ENCODE data around the gene TANGO6.

The TANGO6 gene

GRCh38 chr16:69012906-69013305 lies 169.6 kb downstream of the TANGO6 start:
- Histone ChIP-seq H3K9me2 (replicated peaks; ENCODE audit: insufficient read depth, low read length) (no peaks in the 10 kb centered on the region), H3K27me3 (replicated peaks; ENCODE audit: insufficient read depth, low read length) (no peaks in the 10 kb centered on the region), H2AFZ (ENCODE audit: low read length) (no peak overlapping the region), H3K27ac (ENCODE audit: low read length) (no peak overlapping the region), H4K20me1 (ENCODE audit: insufficient read depth, low read length) (no peaks in the 10 kb centered on the region), H3F3A (ENCODE audit: insufficient read depth, low read length) (no peaks in the 10 kb centered on the region), H3K79me2 (ENCODE audit: low read length) (no peaks in the 10 kb centered on the region), H3K9ac (ENCODE audit: low read length) (no peak overlapping the region), H3K4me3 (ENCODE audit: low read length) (no peak overlapping the region), H3K36me3 (replicated peaks; ENCODE audit: insufficient read depth, low read length) (no peaks in the 10 kb centered on the region), H3K4me1 (ENCODE audit: low read length) (no peaks in the 10 kb centered on the region), H3K9me3 (replicated peaks; ENCODE audit: insufficient read depth, low read length) (no peaks in the 10 kb centered on the region), H3K4me2 (ENCODE audit: low read depth, low read length) (no peak overlapping the region)
- TF ChIP-seq, protein P1, sequence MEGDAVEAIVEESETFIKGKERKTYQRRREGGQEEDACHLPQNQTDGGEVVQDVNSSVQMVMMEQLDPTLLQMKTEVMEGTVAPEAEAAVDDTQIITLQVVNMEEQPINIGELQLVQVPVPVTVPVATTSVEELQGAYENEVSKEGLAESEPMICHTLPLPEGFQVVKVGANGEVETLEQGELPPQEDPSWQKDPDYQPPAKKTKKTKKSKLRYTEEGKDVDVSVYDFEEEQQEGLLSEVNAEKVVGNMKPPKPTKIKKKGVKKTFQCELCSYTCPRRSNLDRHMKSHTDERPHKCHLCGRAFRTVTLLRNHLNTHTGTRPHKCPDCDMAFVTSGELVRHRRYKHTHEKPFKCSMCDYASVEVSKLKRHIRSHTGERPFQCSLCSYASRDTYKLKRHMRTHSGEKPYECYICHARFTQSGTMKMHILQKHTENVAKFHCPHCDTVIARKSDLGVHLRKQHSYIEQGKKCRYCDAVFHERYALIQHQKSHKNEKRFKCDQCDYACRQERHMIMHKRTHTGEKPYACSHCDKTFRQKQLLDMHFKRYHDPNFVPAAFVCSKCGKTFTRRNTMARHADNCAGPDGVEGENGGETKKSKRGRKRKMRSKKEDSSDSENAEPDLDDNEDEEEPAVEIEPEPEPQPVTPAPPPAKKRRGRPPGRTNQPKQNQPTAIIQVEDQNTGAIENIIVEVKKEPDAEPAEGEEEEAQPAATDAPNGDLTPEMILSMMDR (IDR thresholded peaks at IDR 0.05; ENCODE audit: low read length), result no peak
- TF ChIP-seq EZH2phosphoT487 (IDR thresholded peaks at IDR 0.05; ENCODE audit: low read length) (no peak), EZH2 (optimal IDR thresholded peaks at IDR 0.05; ENCODE audit: low read depth, low read length) (no peak)
- DNase-seq, result no peak

DNA sequence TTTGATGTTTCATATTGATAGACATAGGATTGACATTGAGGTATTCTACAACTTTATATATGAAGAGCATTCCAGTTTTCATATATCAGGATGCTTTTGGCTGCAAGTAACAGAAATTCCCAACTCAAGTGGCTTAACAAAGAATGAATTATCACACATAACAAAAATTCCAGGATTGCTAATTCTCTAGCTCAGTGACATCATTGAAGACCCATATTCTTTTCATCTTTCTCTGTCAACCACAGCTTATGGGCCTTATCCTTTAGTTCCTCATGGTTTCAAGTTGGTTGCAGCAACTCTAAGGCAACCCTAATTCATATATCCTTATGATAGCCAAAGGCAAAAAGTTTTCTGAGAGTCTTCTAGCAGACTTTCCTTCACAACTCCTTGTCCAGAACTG lies 170.7 kb downstream of the TANGO6 start:
- Histone ChIP-seq H4K20me1 (ENCODE audit: insufficient read depth, low read length) (no peaks in the 10 kb centered on the region), H2AFZ (ENCODE audit: low read length) (no peak overlapping the region), H3K4me1 (ENCODE audit: low read length) (no peaks in the 10 kb centered on the region), H3K27ac (ENCODE audit: low read length) (no peak overlapping the region), H3K4me3 (ENCODE audit: low read length) (no peak overlapping the region), H3K9ac (ENCODE audit: low read length) (no peak overlapping the region), H3K27me3 (replicated peaks; ENCODE audit: insufficient read depth, low read length) (no peaks in the 10 kb centered on the region), H3K4me2 (ENCODE audit: low read depth, low read length) (no peak overlapping the region), H3K9me2 (replicated peaks; ENCODE audit: insufficient read depth, low read length) (no peaks in the 10 kb centered on the region), H3K79me2 (ENCODE audit: low read length) (no peaks in the 10 kb centered on the region), H3F3A (ENCODE audit: insufficient read depth, low read length) (no peaks in the 10 kb centered on the region), H3K36me3 (replicated peaks; ENCODE audit: insufficient read depth, low read length) (no peaks in the 10 kb centered on the region), H3K9me3 (replicated peaks; ENCODE audit: insufficient read depth, low read length) (no peaks in the 10 kb centered on the region)
- DNase-seq, result no peak
- no peak for TF ChIP-seq EZH2phosphoT487 (IDR thresholded peaks at IDR 0.05; ENCODE audit: low read length)
- TF ChIP-seq, protein P1 (IDR thresholded peaks at IDR 0.05; ENCODE audit: low read length), result no peak
- TF ChIP-seq EZH2 (optimal IDR thresholded peaks at IDR 0.05; ENCODE audit: low read depth, low read length), result no peak

DNA sequence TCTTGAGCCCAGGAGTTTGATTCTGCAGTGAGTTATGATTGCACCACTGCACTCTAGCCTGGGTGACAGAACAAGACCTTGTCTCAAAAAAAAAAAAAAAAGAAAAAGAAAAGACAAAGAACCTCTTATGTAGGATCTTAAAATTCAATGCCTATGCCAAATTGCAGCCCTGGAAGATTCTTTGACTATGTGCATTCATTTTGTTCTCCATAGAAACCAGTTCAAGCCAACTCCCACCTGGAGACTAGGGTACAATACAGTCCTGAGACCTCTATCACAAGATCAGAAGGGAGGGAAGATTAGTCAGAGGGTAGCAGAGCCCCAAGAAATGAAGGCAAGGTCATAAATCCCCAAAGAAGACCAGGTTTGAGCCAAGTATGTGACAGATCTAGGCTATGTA lies 171.5 kb downstream of the TANGO6 start:
- H3K9ac ChIP-seq (ENCODE audit: low read length), result no peak overlapping the region

More for the DNA sequence above, 171.5 kb downstream of the TANGO6 start:
- Histone ChIP-seq H3K27ac (ENCODE audit: low read length) (no peak overlapping the region), H3F3A (ENCODE audit: insufficient read depth, low read length) (no peaks in the 10 kb centered on the region), H3K27me3 (replicated peaks; ENCODE audit: insufficient read depth, low read length) (no peaks in the 10 kb centered on the region), H3K79me2 (ENCODE audit: low read length) (no peaks in the 10 kb centered on the region), H3K9me2 (replicated peaks; ENCODE audit: insufficient read depth, low read length) (no peaks in the 10 kb centered on the region), H3K4me3 (ENCODE audit: low read length) (no peak overlapping the region), H3K9me3 (replicated peaks; ENCODE audit: insufficient read depth, low read length) (no peaks in the 10 kb centered on the region), H2AFZ (ENCODE audit: low read length) (no peak overlapping the region), H3K36me3 (replicated peaks; ENCODE audit: insufficient read depth, low read length) (no peaks in the 10 kb centered on the region), H3K4me1 (ENCODE audit: low read length) (no peaks in the 10 kb centered on the region), H3K4me2 (ENCODE audit: low read depth, low read length) (no peak overlapping the region), H4K20me1 (ENCODE audit: insufficient read depth, low read length) (no peaks in the 10 kb centered on the region)
- DNase-seq, result no peak
- TF ChIP-seq EZH2 (optimal IDR thresholded peaks at IDR 0.05; ENCODE audit: low read depth, low read length) (no peak), EZH2phosphoT487 (IDR thresholded peaks at IDR 0.05; ENCODE audit: low read length) (no peak)
- TF ChIP-seq, protein P1 (IDR thresholded peaks at IDR 0.05; ENCODE audit: low read length), result no peak

All from MM.1S (cell line).